ENCODE results near the gene CYP27A1.

CYP27A1 gene

DNA sequence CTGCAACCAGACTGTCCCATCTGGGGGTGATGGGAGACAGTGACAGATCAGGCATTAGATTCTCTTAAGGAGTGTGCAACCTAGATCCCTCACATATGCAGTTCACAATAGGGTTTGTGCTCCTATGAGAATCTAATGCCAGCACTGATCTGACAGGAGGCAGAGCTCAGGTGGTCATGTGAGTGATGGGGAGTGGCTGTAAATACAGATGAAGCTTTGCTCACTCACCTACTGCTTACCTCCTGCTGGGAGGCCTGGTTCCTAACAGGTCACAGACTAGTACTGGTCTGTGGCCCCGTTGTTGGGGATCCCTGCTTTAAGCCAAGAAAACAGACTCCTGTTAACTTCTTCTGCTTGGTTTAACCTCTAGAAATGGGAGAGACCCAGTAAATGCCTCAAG, 3.2 kb downstream of the CYP27A1 start:
- H2AK5ac ChIP-seq (ENCODE audit: low read length) = no peak overlapping the region

DNA sequence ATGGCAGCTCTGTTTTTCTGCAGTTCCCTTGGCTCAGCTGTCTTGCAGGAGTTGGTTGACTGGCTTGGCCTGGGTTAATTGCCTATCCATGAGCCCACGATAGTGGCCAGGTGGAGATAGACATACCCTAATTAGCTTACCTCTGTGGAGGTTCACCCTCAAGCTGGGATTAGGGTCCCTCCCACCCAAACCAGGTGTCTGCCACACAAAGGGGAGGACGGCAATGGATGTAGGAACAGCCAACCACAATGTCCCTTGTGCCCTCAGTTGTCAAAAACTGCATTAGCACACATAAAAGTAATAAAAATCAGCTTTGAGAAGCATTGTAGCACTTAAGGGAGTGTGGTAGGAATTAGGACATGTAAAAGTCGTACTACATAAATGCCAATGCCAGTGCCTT, 4.2 kb downstream of the CYP27A1 start:
- Histone ChIP-seq H3K4me3 (ENCODE audit: low read length) (no peak overlapping the region), H3K18ac (ENCODE audit: low read length) (no peak overlapping the region), H3K4ac (ENCODE audit: low read depth, low read length) (no peak overlapping the region)

More for the DNA sequence above, 3.2 kb downstream of the CYP27A1 start:
- Histone ChIP-seq H3K4me1 (ENCODE audit: control insufficient read depth, low read depth, low read length) (peaks cover 8% of the 10 kb centered on the region), H4K8ac (ENCODE audit: low read depth, low read length) (no peak overlapping the region), H3K9ac (ENCODE audit: low read length) (no peak overlapping the region), H3K4ac (ENCODE audit: low read depth, low read length) (no peak overlapping the region), H2BK15ac (replicated peaks; ENCODE audit: low read depth) (no peak overlapping the region), H3K79me1 (ENCODE audit: low read length) (no peaks in the 10 kb centered on the region), H3K23ac (ENCODE audit: low read length) (no peak overlapping the region), H2BK120ac (ENCODE audit: low read depth, low read length) (no peak overlapping the region), H3K27me3 (ENCODE audit: insufficient read depth, low read length, poor library complexity) (no peaks in the 10 kb centered on the region), H3K18ac (ENCODE audit: low read length) (no peak overlapping the region), H3K4me2 (ENCODE audit: low read length) (no peak overlapping the region), H3K56ac (ENCODE audit: low read length) (no peak overlapping the region), H3K4me3 (ENCODE audit: low read length) (no peak overlapping the region), H2BK5ac (ENCODE audit: low read length) (no peak overlapping the region), H3K36me3 (ENCODE audit: control insufficient read depth, insufficient read depth, low read length) (no peaks in the 10 kb centered on the region), H3K27ac (ENCODE audit: low read depth, low read length) (no peak overlapping the region), H3K79me2 (ENCODE audit: control insufficient read depth, insufficient read depth, low read length) (no peaks in the 10 kb centered on the region), H4K5ac (ENCODE audit: low read length) (no peak overlapping the region)
- no peak for DNase-seq
- WGBS (ENCODE audit: extremely low coverage, insufficient coverage, low lambda C conversion rate) = no CpG with 5 or more reads among the region's 1 CpG

DNA sequence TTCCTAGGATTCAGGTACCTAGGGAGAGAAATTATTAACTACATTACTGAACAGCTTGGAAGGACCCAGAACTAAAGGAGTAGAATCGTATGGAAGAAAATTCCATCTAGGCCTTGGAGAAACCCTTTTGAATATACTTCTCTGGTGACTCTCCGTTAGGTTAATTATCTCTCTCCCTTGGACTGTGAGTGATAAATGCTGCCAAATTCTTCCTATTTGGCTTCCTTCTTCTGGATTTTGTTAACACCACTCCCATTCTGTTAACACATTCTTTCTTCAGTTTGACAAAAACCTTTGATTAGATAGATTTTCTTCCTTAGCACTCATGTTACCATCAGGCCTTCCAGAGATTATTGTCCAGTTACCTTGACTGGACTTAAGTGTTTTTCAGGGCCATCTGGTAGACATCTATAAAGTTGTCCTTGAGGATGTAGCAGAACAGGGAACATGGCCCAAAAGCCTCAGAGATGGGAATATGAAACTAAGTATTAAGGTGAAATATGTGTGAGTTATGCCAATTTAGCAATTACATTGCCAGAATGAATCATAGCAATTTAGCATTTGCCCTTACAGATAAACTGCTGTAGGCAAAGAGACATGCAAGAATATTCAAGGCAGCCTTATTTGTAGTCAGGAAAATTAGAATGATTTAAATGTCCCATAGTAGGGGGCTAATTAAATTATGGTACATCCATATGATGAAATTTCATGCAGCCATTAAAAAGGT, 6.7 kb downstream of the CYP27A1 start:
- H3K9ac ChIP-seq (ENCODE audit: low read length) = no peak overlapping the region
- DNase-seq = peak; percentile 59
- H3K4me1 ChIP-seq (ENCODE audit: control insufficient read depth, low read depth, low read length) = peaks cover 5% of the 10 kb centered on the region
- H3K79me2 ChIP-seq (ENCODE audit: control insufficient read depth, insufficient read depth, low read length) = no peaks in the 10 kb centered on the region
- no peak overlapping the region for H4K5ac ChIP-seq (ENCODE audit: low read length)
- H3K23ac ChIP-seq (ENCODE audit: low read length) = no peak overlapping the region
- no peak overlapping the region for H3K18ac ChIP-seq (ENCODE audit: low read length)
- no peak overlapping the region for H2BK5ac ChIP-seq (ENCODE audit: low read length)
- no peak overlapping the region for H2BK120ac ChIP-seq (ENCODE audit: low read depth, low read length)
- no CpG with 5 or more reads among the region's 2 CpGs for WGBS (ENCODE audit: extremely low coverage, insufficient coverage, low lambda C conversion rate)
- H3K36me3 ChIP-seq (ENCODE audit: control insufficient read depth, insufficient read depth, low read length) = no peaks in the 10 kb centered on the region
- no peaks in the 10 kb centered on the region for H3K27me3 ChIP-seq (ENCODE audit: insufficient read depth, low read length, poor library complexity)
- no peak overlapping the region for H2AK5ac ChIP-seq (ENCODE audit: low read length)
- H4K8ac ChIP-seq (ENCODE audit: low read depth, low read length) = no peak overlapping the region
- H2BK15ac ChIP-seq (replicated peaks; ENCODE audit: low read depth) = no peak overlapping the region
- H3K4ac ChIP-seq (ENCODE audit: low read depth, low read length) = no peak overlapping the region
- H3K4me2 ChIP-seq (ENCODE audit: low read length) = no peak overlapping the region
- H3K4me3 ChIP-seq (ENCODE audit: low read length) = no peak overlapping the region
- H3K79me1 ChIP-seq (ENCODE audit: low read length) = no peaks in the 10 kb centered on the region
- H3K56ac ChIP-seq (ENCODE audit: low read length) = no peak overlapping the region
- peak overlapping the region; percentile 16 for H3K27ac ChIP-seq (ENCODE audit: low read depth, low read length)

More for the DNA sequence above, 4.2 kb downstream of the CYP27A1 start:
- no peak overlapping the region for H3K56ac ChIP-seq (ENCODE audit: low read length)
- H2AK5ac ChIP-seq (ENCODE audit: low read length) = no peak overlapping the region
- no peaks in the 10 kb centered on the region for H3K27me3 ChIP-seq (ENCODE audit: insufficient read depth, low read length, poor library complexity)
- H3K4me2 ChIP-seq (ENCODE audit: low read length) = no peak overlapping the region
- no peaks in the 10 kb centered on the region for H3K79me1 ChIP-seq (ENCODE audit: low read length)
- no peak overlapping the region for H3K27ac ChIP-seq (ENCODE audit: low read depth, low read length)
- no peak overlapping the region for H3K9ac ChIP-seq (ENCODE audit: low read length)
- H3K23ac ChIP-seq (ENCODE audit: low read length) = no peak overlapping the region
- no CpG with 5 or more reads among the region's 3 CpGs for WGBS (ENCODE audit: extremely low coverage, insufficient coverage, low lambda C conversion rate)
- no peak overlapping the region for H2BK15ac ChIP-seq (replicated peaks; ENCODE audit: low read depth)
- H3K36me3 ChIP-seq (ENCODE audit: control insufficient read depth, insufficient read depth, low read length) = no peaks in the 10 kb centered on the region
- no peaks in the 10 kb centered on the region for H3K79me2 ChIP-seq (ENCODE audit: control insufficient read depth, insufficient read depth, low read length)
- no peak overlapping the region for H2BK120ac ChIP-seq (ENCODE audit: low read depth, low read length)
- no peak overlapping the region for H4K8ac ChIP-seq (ENCODE audit: low read depth, low read length)
- no peak overlapping the region for H4K5ac ChIP-seq (ENCODE audit: low read length)
- H3K4me1 ChIP-seq (ENCODE audit: control insufficient read depth, low read depth, low read length) = peaks cover 8% of the 10 kb centered on the region
- DNase-seq = no peak
- H2BK5ac ChIP-seq (ENCODE audit: low read length) = no peak overlapping the region

DNA sequence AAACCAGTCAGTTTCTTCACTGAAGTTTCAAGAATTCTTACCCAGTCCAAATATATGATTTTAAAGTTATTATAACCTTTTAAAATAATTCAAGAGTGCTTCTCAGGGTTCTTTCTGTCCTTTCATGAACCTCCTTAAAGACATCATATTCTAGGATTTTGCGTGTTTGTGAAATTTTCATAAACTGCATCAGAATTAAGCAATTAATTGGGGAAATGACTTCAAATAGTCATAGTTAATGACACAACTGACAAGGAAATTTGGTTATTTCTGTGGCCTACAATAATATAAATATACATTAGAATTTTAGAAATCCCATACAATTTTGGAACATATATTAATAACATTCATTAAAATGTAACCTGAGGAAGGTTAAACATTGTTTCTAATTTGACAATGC, 10.5 kb downstream of the CYP27A1 start:
- H3K27me3 ChIP-seq (ENCODE audit: insufficient read depth, low read length, poor library complexity) = no peaks in the 10 kb centered on the region
- no peak overlapping the region for H2BK120ac ChIP-seq (ENCODE audit: low read depth, low read length)
- H2BK15ac ChIP-seq (replicated peaks; ENCODE audit: low read depth) = no peak overlapping the region
- H3K56ac ChIP-seq (ENCODE audit: low read length) = no peak overlapping the region
- H3K79me2 ChIP-seq (ENCODE audit: control insufficient read depth, insufficient read depth, low read length) = no peaks in the 10 kb centered on the region
- no peak overlapping the region for H3K9ac ChIP-seq (ENCODE audit: low read length)
- H3K27ac ChIP-seq (ENCODE audit: low read depth, low read length) = no peak overlapping the region
- no peak overlapping the region for H3K23ac ChIP-seq (ENCODE audit: low read length)
- peaks cover 4% of the 10 kb centered on the region for H3K4me1 ChIP-seq (ENCODE audit: control insufficient read depth, low read depth, low read length)
- WGBS (ENCODE audit: extremely low coverage, insufficient coverage, low lambda C conversion rate) = no CpG with 5 or more reads among the region's 1 CpG
- no peak overlapping the region for H2AK5ac ChIP-seq (ENCODE audit: low read length)
- H3K4me3 ChIP-seq (ENCODE audit: low read length) = no peak overlapping the region
- H2BK5ac ChIP-seq (ENCODE audit: low read length) = no peak overlapping the region
- no peaks in the 10 kb centered on the region for H3K79me1 ChIP-seq (ENCODE audit: low read length)
- no peak overlapping the region for H4K8ac ChIP-seq (ENCODE audit: low read depth, low read length)
- H3K18ac ChIP-seq (ENCODE audit: low read length) = no peak overlapping the region
- H3K36me3 ChIP-seq (ENCODE audit: control insufficient read depth, insufficient read depth, low read length) = no peaks in the 10 kb centered on the region
- no peak for DNase-seq
- no peak overlapping the region for H3K4me2 ChIP-seq (ENCODE audit: low read length)
- no peak overlapping the region for H4K5ac ChIP-seq (ENCODE audit: low read length)
- H3K4ac ChIP-seq (ENCODE audit: low read depth, low read length) = no peak overlapping the region

DNA sequence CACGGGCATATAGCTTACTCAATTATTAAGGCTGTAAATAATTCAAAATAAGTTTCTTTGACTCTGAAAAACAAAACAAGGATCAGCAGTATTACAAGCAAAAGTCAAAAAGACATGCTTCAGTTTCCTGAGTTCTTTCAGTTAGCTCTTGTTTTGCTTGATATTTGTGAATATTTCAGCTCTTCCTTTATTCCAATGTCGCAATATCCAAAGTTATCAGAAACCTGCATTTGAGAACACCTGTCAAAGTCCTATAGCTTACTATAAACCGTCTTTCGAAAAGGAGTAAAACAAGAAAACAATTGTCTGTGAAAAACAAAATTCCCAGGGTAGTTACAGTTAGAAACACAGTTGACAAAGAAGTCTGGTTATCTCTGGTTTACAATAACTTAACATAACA, 14.7 kb downstream of the CYP27A1 start:
- Histone ChIP-seq H3K27me3 (ENCODE audit: insufficient read depth, low read length, poor library complexity) (no peaks in the 10 kb centered on the region), H3K79me2 (ENCODE audit: control insufficient read depth, insufficient read depth, low read length) (no peaks in the 10 kb centered on the region), H3K4me3 (ENCODE audit: low read length) (no peak overlapping the region), H3K18ac (ENCODE audit: low read length) (no peak overlapping the region), H2AK5ac (ENCODE audit: low read length) (no peak overlapping the region), H3K4me1 (ENCODE audit: control insufficient read depth, low read depth, low read length) (peaks cover 7% of the 10 kb centered on the region), H4K5ac (ENCODE audit: low read length) (no peak overlapping the region), H3K9ac (ENCODE audit: low read length) (no peak overlapping the region), H3K4me2 (ENCODE audit: low read length) (no peak overlapping the region), H4K8ac (ENCODE audit: low read depth, low read length) (no peak overlapping the region), H2BK15ac (replicated peaks; ENCODE audit: low read depth) (no peak overlapping the region), H3K36me3 (ENCODE audit: control insufficient read depth, insufficient read depth, low read length) (no peaks in the 10 kb centered on the region), H2BK5ac (ENCODE audit: low read length) (no peak overlapping the region), H3K27ac (ENCODE audit: low read depth, low read length) (no peak overlapping the region), H3K79me1 (ENCODE audit: low read length) (no peaks in the 10 kb centered on the region), H3K23ac (ENCODE audit: low read length) (no peak overlapping the region), H3K56ac (ENCODE audit: low read length) (no peak overlapping the region), H3K4ac (ENCODE audit: low read depth, low read length) (no peak overlapping the region), H2BK120ac (ENCODE audit: low read depth, low read length) (no peak overlapping the region)
- no CpG with 5 or more reads among the region's 4 CpGs for WGBS (ENCODE audit: extremely low coverage, insufficient coverage, low lambda C conversion rate)
- DNase-seq = no peak

Measured in mesendoderm (in vitro differentiated cells).